Stimulated activated CD4-positive, alpha-beta T cell treated with anti-CD3 and anti-CD28 coated beads, Interleukin-15, amount 100 ng/mL, for 24 hours (primary cell): ENCODE data around the gene B3GAT3.
"Not testable (repeated sequence)": the region's sequence is repeated elsewhere in the genome, so short reads cannot be mapped to it uniquely, and the experiment has no call there.

Source experiments
- DNase-seq: peaks from one replicate; pipeline ENCODE4 v3.0.0-alpha.2; 2020

The B3GAT3 gene

GRCh38 chr11:62603776-62604299, 17.9 kb downstream of the B3GAT3 start:
- DNase-seq = no peak

- DNase-seq = no peak
Measured at GRCh38 chr11:62603072-62603408, 18.7 kb downstream of the B3GAT3 start.

- peak; percentile 61 for DNase-seq
Measured at GRCh38 chr11:62602141-62603071, 19.4 kb downstream of the B3GAT3 start.

GRCh38 chr11:62601372-62602140, 20.2 kb downstream of the B3GAT3 start, which contains the start of gene MTA2:
TSS of gene MTA2 (minus strand) at chr11:62601865. CDS start at chr11:62601450, 415 bp downstream.
- peak; percentile 99 for DNase-seq

GRCh38 chr11:62601122-62601371, 20.7 kb downstream of the B3GAT3 start:
- DNase-seq = peak; percentile 72

- no peak for DNase-seq
Measured at GRCh38 chr11:62600367-62601121, 21.2 kb downstream of the B3GAT3 start.

- DNase-seq = peak; percentile 33
Measured at GRCh38 chr11:62599901-62600300, 21.9 kb downstream of the B3GAT3 start.

GRCh38 chr11:62599069-62599696, 22.6 kb downstream of the B3GAT3 start:
- peak; percentile 97 for DNase-seq

- no peak for DNase-seq
Measured at GRCh38 chr11:62595124-62595523, 26.7 kb downstream of the B3GAT3 start.

GRCh38 chr11:62593434-62594044, 28.2 kb downstream of the B3GAT3 start:
- peak; percentile 88 for DNase-seq

- DNase-seq = no peak
Measured at GRCh38 chr11:62592989-62593421, 28.8 kb downstream of the B3GAT3 start.

- no peak for DNase-seq
Measured at GRCh38 chr11:62592146-62592815, 29.5 kb downstream of the B3GAT3 start.

GRCh38 chr11:62591448-62592145, 30.2 kb downstream of the B3GAT3 start, which contains the start of gene TUT1:
TSS of gene TUT1 (minus strand) at chr11:62591523. CDS start at chr11:62591485, 38 bp downstream.
- DNase-seq = peak; percentile 95

- DNase-seq = peak; percentile 44
Measured at GRCh38 chr11:62588966-62589637, 32.7 kb downstream of the B3GAT3 start.

GRCh38 chr11:62585356-62585755, 36.4 kb downstream of the B3GAT3 start:
- not testable (repeated sequence) for DNase-seq

- DNase-seq = not testable (repeated sequence)
Measured at GRCh38 chr11:62581735-62582134, 40.1 kb downstream of the B3GAT3 start.

GRCh38 chr11:62580959-62581715, 40.6 kb downstream of the B3GAT3 start:
- no peak for DNase-seq

GRCh38 chr11:62579252-62579651, 42.5 kb downstream of the B3GAT3 start:
- no peak for DNase-seq

GRCh38 chr11:62578541-62578940, 43.2 kb downstream of the B3GAT3 start:
- no peak for DNase-seq
